HCT116 (cell line): ENCODE measurements around the gene IMPDH1.

ENCODE experiments used
- CTCF ChIP-seq, 3 experiments: fragments of 200-600 bp in 1 of 3; sonication (generic) in 1 of 3; IDR thresholded peaks in 2 of 3; conservative IDR thresholded peaks in 1 of 3; 2 replicates each; pipeline ENCODE4 v1.5.1; 2012 to 2017; ENCODE audit warnings: low read depth in 2 of 3, low read length in 2 of 3, antibody characterized with exemption in 1 of 3, borderline replicate concordance in 1 of 3, control low read depth in 1 of 3, mild to moderate bottlenecking in 1 of 3, mixed read lengths in 1 of 3, mixed run types in 1 of 3, moderate library complexity in 1 of 3; ENCODE audit not compliant: insufficient read depth in 1 of 3
- EGR1 ChIP-seq: IDR thresholded peaks from 2 replicates; pipeline ENCODE4 v1.6.1; 2012; ENCODE audit warnings: low read depth
- ELF1 ChIP-seq: IDR thresholded peaks from 2 replicates; pipeline ENCODE4 v1.6.1; 2012; ENCODE audit warnings: low read depth, borderline replicate concordance
- FOSL1 ChIP-seq: IDR thresholded peaks from 2 replicates; pipeline ENCODE4 v1.6.1; 2012; ENCODE audit warnings: low read depth
- POLR2A ChIP-seq: IDR thresholded peaks from 2 replicates; pipeline ENCODE4 v1.7.0; 2011; ENCODE audit warnings: borderline replicate concordance; ENCODE audit not compliant: insufficient read depth, insufficient read length; ENCODE audit errors: extremely low read depth
- SIN3A ChIP-seq: IDR thresholded peaks from 2 replicates; pipeline ENCODE4 v1.6.1; 2012; ENCODE audit warnings: low read depth
- ZNF274 ChIP-seq: fragments of 200-500 bp; sonication (Bioruptor generic); IDR thresholded peaks from 2 replicates; pipeline ENCODE4 v1.6.1; 2014; ENCODE audit warnings: mild to moderate bottlenecking, low read depth, low read length, inconsistent platforms

GRCh38 chr7:128387216-128388144 lies 22.3 kb downstream of the IMPDH1 start:
- TF ChIP-seq CTCF (IDR thresholded peaks at IDR 0.05 in 2 of 3, conservative IDR thresholded peaks at IDR 0.05 in 1 of 3; ENCODE audit: borderline replicate concordance in 1 of 3, insufficient read depth in 1 of 3, low read depth in 2 of 3, low read length in 2 of 3) (peak; percentile 78 to 93 (median 90)), POLR2A (no peak), ZNF274 (no peak), ELF1 (no peak), EGR1 (no peak), SIN3A (no peak), FOSL1 (no peak)
